ENCODE data around the gene LRRC75A.

Gene LRRC75A

GRCh38 chr17:16496820-16497489 lies 5.0 kb upstream of the LRRC75A start:
- Histone ChIP-seq H3K27ac (ENCODE audit: low read depth, low read length, poor library complexity, severe bottlenecking) (no peak overlapping the region), H3K79me2 (ENCODE audit: insufficient read depth, low read length) (no peaks in the 10 kb centered on the region), H3K36me3 (ENCODE audit: insufficient read depth, low read length) (no peaks in the 10 kb centered on the region), H3K9me3 (ENCODE audit: low read length) (no peaks in the 10 kb centered on the region), H3K9me2 (ENCODE audit: low read depth, low read length) (no peaks in the 10 kb centered on the region), H4K20me1 (ENCODE audit: insufficient read depth, low read length) (no peaks in the 10 kb centered on the region), H3K4me3 (ENCODE audit: low read depth, low read length, poor library complexity, severe bottlenecking) (no peak overlapping the region), H3F3A (ENCODE audit: insufficient read depth, low read length) (no peaks in the 10 kb centered on the region), H3K4me2 (ENCODE audit: low read length) (no peak overlapping the region), H3K27me3 (ENCODE audit: insufficient read depth, low read length) (no peaks in the 10 kb centered on the region; the same call in 1 of the 2 replicates), H3K9ac (ENCODE audit: low read length) (no peak overlapping the region), H3K4me1 (ENCODE audit: insufficient read depth, low read length, severe bottlenecking) (no peaks in the 10 kb centered on the region), H2AFZ (ENCODE audit: low read length) (no peak overlapping the region)
- no peak for TF ChIP-seq CTCF (IDR thresholded peaks at IDR 0.05; ENCODE audit: low read length)
- TF ChIP-seq EZH2 (IDR thresholded peaks at IDR 0.05; ENCODE audit: borderline replicate concordance, low read length) = no peak

GRCh38 chr17:16495980-16496819 lies 4.2 kb upstream of the LRRC75A start:
- Histone ChIP-seq H3K4me2 (ENCODE audit: low read length) (no peak overlapping the region), H3K4me3 (ENCODE audit: low read depth, low read length, poor library complexity, severe bottlenecking) (no peak overlapping the region), H4K20me1 (ENCODE audit: insufficient read depth, low read length) (no peaks in the 10 kb centered on the region), H3K27me3 (ENCODE audit: insufficient read depth, low read length) (no peaks in the 10 kb centered on the region; the same call in 1 of the 2 replicates), H3F3A (ENCODE audit: insufficient read depth, low read length) (no peaks in the 10 kb centered on the region), H2AFZ (ENCODE audit: low read length) (no peak overlapping the region), H3K4me1 (ENCODE audit: insufficient read depth, low read length, severe bottlenecking) (peaks cover 4% of the 10 kb centered on the region), H3K9me3 (ENCODE audit: low read length) (no peaks in the 10 kb centered on the region), H3K9ac (ENCODE audit: low read length) (no peak overlapping the region), H3K27ac (ENCODE audit: low read depth, low read length, poor library complexity, severe bottlenecking) (no peak overlapping the region), H3K79me2 (ENCODE audit: insufficient read depth, low read length) (no peaks in the 10 kb centered on the region), H3K36me3 (ENCODE audit: insufficient read depth, low read length) (no peaks in the 10 kb centered on the region), H3K9me2 (ENCODE audit: low read depth, low read length) (no peaks in the 10 kb centered on the region)
- no peak for TF ChIP-seq CTCF (IDR thresholded peaks at IDR 0.05; ENCODE audit: low read length)
- no peak for TF ChIP-seq EZH2 (IDR thresholded peaks at IDR 0.05; ENCODE audit: borderline replicate concordance, low read length)

GRCh38 chr17:16495561-16495960 lies 3.6 kb upstream of the LRRC75A start:
- Histone ChIP-seq H3K4me2 (ENCODE audit: low read length) (no peak overlapping the region), H3K9me2 (ENCODE audit: low read depth, low read length) (no peaks in the 10 kb centered on the region), H4K20me1 (ENCODE audit: insufficient read depth, low read length) (no peaks in the 10 kb centered on the region), H3K9me3 (ENCODE audit: low read length) (no peaks in the 10 kb centered on the region), H3K4me1 (ENCODE audit: insufficient read depth, low read length, severe bottlenecking) (peaks cover 6% of the 10 kb centered on the region), H3K4me3 (ENCODE audit: low read depth, low read length, poor library complexity, severe bottlenecking) (no peak overlapping the region), H3F3A (ENCODE audit: insufficient read depth, low read length) (no peaks in the 10 kb centered on the region), H2AFZ (ENCODE audit: low read length) (no peak overlapping the region), H3K27ac (ENCODE audit: low read depth, low read length, poor library complexity, severe bottlenecking) (no peak overlapping the region), H3K79me2 (ENCODE audit: insufficient read depth, low read length) (no peaks in the 10 kb centered on the region), H3K9ac (ENCODE audit: low read length) (no peak overlapping the region), H3K27me3 (ENCODE audit: insufficient read depth, low read length) (no peaks in the 10 kb centered on the region; the same call in 1 of the 2 replicates), H3K36me3 (ENCODE audit: insufficient read depth, low read length) (no peaks in the 10 kb centered on the region)
- TF ChIP-seq EZH2 (IDR thresholded peaks at IDR 0.05; ENCODE audit: borderline replicate concordance, low read length) (no peak), CTCF (IDR thresholded peaks at IDR 0.05; ENCODE audit: low read length) (no peak)
